ENCODE data around the gene ENTPD1.
"Not testable (repeated sequence)": the region's sequence is repeated elsewhere in the genome, so short reads cannot be mapped to it uniquely, and the experiment has no call there.

The ENTPD1 gene

DNA sequence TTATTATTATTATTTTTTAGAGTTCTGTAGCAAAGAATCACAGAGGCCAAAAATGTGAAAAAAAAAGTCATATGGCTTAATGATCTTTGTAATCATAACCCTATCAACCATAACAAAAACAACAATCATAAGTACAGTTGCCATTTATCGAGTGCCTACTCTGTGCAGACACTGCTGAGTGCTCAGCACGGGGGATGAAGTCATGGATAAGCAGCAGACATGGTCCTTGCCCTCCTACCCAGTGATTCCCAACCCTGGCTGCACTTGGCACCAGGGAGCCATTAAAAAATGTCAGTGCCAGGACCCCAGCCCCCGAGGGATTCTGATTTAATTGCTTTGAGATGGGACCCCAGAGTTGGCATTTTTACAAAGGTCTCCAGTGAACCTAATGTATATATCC lies 38.2 kb downstream of the ENTPD1 start:
- DNase-seq (ENCODE audit: low read depth in 2 of 2), result no peak

DNA sequence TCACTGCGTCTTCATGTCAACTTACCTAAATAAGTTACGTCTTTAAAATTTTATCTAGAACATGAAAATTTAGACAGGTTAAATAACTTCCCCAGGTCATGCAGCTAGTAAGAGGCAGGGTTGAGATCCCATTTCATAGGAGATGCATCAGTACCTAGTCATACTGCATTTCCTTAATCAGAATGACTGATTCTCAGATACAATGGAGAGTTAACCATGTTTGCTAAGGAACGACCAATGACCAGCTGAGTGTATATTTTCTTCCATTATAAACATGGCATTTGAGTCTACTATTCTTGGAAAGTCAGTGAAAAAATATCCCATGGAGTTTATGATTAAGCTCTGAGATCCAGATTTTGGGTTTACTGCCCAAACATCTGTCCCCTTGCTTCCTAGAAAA lies 39.6 kb downstream of the ENTPD1 start:
- DNase-seq (ENCODE audit: low read depth in 2 of 2), result no peak

DNA sequence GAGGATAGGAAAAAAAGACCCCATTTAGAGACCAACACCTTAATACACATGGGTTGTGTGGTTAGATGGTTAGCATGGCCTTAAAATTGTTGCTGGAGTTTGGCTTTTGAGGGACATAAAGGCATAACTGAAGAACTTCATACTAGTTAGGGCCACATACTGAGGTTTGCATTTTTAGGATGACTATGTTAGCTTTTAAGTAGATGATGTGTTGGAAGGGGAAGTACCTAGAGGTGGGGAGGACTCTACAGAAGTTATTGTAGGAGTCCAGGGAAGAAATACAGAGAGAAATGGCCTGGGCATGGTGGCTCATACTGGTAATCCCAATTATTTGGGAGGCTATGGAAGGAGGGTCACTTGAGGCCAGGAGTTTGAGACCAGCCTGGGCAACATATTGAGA lies 40.5 kb downstream of the ENTPD1 start:
- no peak for DNase-seq (ENCODE audit: low read depth in 2 of 2)

DNA sequence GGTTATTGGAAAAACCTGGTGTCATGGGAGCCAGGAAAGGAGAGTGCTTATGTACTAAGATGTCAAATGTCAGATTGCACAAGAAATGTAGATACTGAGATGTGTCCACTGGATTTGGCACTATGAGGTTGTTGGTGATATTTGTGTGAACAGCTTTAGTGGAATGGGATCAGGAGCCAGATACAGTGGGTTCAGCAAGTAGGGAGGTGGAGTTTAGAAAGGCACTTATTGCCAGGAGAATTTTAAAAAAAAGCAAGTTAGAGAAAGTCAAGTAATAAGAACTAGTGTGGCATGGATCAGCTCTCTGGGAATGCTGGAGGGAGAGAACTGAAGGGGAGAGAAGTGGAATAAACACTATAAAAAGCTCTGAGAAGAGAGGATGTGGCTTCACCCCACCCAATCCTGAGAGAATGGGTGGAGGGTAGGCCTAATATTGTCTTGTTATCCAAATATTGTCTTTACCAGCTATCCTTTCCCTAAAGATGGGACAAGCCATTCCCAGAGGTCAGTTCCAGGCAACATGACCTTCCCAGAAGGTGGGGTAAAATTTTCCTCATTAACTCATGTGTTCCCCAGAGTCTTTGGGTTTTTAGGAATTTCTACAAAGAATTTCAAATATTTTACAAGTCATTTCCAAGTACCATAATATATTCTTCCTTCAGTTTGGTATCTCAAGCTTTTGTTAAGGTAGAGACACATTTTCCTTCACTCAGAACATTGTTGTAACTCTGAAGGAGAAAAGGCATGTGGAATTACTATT lies 42.3 kb downstream of the ENTPD1 start:
- no peak for DNase-seq (ENCODE audit: low read depth in 2 of 2)

DNA sequence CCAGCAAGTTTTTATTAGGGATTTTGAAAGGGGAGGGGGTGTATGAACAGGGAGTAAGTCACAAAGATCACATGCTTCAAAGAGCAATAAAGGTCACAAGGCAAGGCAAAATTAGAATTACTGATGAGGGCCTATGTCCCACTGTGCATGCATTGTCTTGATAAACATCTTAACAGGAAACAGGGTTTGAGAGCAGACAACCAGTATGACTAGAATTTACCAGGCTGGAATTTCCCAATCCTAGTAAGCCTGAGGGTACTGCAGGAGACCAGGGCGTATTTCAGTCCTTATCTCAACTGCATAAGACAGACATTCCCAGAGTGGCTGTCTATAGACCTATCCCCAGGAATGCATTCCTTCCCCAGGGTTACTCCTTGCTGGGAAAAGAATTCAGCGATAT lies 44.3 kb downstream of the ENTPD1 start:
- not testable (repeated sequence) for DNase-seq (ENCODE audit: low read depth in 2 of 2)

DNA sequence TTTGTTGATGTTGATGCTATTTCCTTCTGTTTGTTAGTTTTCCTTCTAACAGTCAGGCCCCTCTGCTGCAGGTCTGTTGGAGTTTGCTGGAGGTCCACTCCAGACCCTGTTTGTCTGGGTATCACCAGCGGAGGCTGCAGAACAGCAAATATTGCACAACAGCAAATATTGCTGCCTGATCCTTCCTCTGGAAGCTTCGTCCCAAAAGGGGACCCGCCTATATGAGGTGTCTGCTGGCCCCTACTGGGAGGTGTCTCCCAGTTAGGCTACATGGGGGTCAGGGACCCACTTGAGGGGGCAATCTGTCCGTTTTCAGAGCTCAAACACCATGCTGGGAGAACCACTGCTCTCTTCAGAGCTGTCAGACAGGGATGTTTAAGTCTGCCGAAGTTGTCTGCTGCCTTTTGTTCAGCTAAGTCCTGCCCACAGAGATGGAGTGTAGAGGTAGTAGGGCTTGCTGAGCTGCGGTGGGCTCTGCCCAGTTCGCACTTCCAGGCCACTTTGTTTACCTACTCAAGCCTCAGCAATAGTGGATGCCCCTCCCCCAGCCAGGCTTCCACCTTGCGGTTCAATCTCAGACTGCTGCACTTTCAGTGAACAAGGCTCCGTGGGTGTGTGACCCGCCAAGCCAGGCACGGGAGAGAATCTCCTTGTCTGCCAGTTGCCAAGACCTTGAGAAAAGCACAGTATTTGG lies 50.9 kb downstream of the ENTPD1 start:
- DNase-seq (ENCODE audit: low read depth in 2 of 2), result not testable (repeated sequence)

DNA sequence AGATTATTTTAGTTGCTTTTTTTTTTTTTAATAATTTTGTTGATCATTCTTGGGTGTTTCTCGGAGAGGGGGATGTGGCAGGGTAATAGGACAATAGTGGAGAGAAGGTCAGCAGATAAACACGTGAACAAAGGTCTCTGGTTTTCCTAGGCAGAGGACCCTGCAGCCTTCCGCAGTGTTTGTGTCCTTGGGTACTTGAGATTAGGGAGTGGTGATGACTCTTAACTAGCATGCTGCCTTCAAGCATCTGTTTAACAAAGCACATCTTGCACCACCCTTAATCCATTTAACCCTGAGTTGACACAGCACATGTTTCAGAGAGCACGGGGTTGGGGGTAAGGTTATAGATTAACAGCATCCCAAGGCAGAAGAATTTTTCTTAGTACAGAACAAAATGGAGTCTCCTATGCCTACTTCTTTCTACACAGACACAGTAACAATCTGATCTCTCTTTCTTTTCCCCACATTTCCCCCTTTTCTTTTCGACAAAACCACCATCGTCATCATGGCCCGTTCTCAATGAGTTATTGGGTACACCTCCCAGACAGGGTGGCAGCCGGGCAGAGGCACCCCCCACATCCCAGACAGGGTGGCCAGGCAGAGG lies 52.8 kb downstream of the ENTPD1 start:
- DNase-seq (ENCODE audit: low read depth in 2 of 2), result not testable (repeated sequence)

DNA sequence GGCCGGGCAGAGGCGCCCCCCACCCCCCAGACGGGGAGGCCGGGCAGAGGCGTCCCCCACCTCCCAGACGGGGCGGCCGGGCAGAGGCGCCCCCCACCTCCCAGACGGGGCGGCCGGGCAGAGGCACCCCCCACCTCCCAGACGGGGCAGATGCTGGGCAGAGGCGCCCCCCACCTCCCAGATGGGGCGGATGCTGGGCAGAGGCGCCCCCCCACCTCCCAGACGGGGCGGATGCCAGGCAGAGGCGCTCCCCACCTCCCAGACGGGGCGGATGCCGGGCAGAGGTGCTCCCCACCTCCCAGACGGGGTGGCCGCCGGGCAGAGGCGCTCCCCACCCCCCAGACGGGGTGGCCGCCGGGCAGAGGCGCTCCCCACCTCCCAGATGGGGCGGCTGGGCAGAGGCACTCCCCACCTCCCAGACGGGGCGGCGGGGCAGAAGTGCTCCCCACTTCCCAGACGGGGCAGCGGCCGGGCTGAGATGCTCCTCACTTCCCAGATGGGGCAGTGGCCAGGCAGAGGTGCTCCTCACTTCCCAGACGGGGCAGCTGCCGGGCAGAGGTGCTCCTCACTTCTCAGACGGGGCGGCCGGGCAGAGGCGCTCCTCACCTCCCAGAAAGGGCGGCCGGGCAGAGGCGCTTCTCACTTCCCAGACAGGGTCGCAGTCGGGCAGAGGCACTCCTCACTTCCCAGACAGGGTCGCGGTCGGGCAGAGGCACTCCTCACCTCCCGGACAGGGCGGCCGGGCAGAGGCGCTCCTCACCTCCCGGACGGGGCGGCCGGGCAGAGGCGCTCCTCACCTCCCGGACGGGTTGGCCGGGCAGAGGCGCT lies 53.6 kb downstream of the ENTPD1 start:
- DNase-seq (ENCODE audit: low read depth in 2 of 2), result no peak

DNA sequence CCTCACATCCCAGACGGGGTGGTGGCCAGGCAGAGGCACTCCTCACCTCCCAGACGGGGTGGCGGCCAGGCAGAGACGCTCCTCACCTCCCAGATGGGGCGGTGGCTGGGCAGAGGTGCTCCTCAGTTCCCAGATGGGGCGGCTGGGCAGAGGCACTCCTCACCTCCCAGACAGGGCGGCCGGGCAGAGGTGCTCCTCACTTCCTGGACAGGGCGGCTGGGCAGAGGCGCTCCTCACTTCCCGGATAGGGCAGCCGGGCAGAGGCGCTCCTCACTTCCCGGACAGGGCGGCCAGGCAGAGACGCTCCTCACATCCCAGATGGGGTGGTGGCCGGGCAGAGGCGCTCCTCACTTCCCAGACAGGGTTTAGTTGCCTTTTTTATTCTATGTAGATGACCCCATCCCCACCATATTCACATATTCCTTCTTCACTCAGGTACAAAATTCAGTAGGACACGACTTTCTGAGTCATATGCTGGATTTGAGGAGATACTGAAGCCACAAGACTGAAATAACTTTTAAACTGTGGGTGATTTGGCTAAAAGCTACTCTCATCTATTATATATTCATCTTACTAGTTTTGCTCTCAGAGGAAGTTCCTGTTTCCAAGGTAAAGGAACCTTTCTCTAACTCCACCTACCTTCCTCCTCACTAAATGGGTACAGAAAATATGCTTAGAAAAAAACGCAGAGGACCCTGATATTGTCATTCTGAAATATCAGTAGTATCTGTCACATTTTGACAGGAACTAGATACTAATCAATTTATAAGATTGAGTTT lies 54.4 kb downstream of the ENTPD1 start:
- DNase-seq (ENCODE audit: low read depth in 2 of 2), result no peak

DNA sequence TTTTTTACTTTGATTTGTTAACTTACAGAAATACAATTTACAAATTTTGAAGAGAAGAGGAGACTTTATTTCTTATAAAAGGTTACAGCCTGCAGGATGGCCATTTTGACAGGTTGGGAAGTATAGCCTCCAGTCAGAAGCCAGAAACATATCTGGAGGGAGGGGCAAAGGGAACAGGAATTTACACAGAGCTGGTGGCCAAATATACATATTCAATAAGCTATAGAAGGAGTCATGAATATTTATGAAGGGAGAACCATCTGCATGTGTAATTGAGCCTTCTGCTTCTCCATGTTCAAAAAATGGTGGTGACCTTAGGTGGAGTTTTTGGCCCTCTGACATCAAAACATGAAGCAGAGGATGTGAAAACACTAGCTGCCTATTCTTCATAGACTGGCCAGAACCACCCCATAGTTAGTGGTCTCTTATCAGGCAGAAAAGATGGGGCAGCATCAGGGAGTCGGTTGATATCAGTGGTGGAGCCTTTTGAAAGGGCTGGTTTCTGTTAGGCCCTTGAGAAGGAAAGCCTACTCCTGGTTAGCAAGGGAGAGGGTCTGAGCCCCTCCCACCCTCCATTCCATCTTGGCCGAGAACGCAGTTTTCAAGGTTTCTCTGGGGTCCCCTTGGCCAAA lies 57.2 kb downstream of the ENTPD1 start:
- DNase-seq (ENCODE audit: low read depth in 2 of 2), result no peak

DNA sequence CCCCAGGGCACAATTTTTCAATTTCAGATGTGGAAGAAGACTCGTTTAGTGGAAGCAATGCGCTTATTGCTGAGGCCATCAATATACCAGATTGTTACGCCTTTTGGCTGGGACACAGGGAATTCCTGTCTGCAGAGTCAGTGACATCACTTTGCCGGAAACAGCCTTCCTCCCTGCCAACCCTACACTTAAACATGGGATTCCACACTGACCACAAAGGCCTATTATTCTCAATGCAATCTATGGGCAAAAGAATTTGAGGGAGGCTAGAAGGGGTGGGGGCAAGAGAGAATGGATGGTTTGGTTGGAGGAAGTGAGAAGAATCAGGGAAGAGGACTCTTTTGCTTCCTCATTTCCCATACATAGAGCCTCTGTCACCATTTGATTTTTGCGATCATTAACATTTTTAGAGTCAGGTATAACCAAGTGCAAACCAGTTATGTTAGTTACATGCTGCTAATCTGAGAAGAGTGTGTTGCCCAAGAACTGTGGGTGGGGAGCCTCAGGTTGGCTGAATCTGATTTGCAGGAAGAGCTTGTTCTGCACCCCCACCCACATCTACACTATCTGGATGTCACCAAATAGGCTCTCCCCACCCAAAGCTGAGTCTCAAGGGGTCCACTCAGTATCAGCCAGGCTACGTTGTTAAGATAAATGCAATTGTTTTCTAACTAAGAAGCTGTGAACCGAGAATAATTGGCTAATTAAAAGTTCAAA lies 58.2 kb downstream of the ENTPD1 start:
- no peak for DNase-seq (ENCODE audit: low read depth in 2 of 2)

DNA sequence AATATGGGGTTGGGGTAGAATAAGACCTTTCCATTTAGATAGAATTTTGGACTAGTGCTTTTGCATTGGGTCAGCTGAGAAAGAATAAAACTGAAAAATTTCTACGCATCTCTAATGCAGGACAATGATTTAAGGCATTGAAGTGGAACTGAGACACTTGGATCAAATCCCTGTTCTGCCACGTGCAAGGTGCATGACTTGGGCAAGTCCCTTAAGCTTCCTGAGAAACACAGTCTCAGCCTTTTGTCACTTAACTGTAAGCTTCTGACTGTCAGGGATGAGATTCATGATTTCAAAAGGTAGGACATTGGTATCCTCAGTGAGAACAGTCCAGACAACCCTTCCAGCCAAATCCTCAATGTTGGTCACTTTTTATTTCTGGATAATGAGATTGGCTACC lies 59.2 kb downstream of the ENTPD1 start:
- DNase-seq (ENCODE audit: low read depth in 2 of 2), result no peak

DNA sequence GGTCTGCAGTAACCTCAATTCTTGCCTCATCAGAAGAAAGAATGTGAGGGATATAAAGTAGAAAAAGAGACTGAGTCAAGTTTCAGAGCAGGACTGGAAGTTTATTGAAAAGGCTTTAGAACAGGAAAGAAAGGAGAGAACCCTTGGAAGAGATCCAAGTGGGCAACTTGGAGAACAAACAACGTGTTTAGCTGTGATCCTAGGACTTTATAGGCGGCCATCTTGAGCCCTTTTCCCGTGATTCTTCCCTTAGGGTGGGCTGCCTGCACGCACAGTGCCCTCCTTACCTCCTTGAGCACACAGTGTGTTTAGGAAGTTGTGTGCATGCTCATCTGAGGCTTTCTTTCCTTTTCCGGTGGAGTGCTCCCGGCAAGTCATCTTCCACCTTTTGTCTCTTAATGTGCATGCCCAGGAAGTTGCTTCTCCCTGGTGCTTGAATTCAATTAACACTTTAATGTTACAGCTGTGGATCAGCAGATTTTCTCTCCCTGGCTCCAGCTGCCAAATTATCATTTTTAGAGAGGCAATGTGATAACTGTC lies 59.8 kb downstream of the ENTPD1 start:
- no peak for DNase-seq (ENCODE audit: low read depth in 2 of 2)

DNA sequence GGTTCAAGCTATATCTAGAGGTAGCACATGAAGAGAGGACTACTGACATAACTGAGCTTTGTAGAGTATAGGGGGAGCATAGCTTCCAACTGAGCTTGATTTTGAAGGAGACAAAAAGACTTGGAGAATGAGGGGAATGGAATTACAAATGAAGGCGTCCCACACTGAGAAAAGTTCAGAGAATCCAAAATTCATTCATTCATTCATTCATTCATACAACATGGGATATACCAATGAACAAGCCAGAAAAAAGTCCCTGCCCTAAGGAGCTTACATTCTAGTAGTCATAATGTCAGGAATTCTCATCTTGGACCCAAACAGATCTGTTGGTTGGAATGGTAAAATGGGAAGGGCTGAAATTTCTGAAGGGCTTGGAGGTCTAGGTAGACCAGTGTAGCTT lies 62.0 kb downstream of the ENTPD1 start:
- DNase-seq (ENCODE audit: low read depth in 2 of 2), result no peak

DNA sequence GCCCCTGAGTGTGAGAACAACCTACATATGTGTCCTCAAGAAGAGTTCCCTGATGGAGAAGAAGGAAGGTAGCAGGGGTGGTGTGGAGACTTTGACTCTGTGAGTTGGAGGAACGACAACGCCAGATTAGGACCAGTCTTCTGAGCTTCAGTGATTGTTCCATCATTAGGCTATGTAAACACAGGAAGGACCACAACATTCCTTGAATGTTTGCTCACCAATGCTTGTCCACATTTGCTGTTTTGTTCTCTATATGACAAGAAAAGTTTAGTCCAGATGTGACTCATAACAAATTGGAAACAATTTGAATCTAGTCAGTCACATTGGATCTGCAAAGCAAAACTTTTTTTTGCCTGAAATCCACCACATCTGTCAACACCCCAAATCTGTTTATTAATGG lies 62.7 kb downstream of the ENTPD1 start:
- no peak for DNase-seq (ENCODE audit: low read depth in 2 of 2)

DNA sequence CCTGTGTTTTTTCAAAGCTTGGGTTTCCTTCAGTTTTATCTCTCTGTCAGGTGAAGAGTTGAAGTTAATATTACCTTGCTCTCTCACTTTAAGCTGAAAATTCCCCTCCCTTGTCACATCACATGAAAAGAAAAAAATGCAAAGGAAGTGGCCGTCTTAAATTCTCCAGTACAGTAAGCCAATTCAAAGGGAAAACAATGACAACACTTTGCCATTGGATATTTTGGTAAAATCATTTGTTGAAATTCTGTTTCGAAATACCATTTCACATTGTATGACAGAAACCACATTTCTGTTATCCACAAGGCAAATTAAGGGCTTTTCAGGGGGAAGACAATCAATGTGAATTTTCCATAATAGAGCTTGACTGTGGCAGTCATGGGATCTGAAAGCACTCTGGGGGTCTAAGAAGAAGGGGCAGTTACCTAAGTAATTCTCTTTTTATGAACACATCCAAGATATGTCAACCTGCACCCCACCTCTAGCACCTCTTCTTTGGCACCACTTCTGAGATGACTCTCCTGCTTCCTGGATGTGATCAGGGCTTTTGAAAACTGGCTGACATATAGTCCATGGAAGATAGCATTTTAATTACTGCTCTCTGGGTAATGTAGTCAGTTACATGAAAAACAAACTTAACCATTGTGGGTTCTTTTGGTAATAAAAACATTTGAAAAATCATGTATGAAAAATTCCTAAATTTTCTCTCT lies 63.8 kb downstream of the ENTPD1 start:
- no peak for DNase-seq (ENCODE audit: low read depth in 2 of 2)

DNA sequence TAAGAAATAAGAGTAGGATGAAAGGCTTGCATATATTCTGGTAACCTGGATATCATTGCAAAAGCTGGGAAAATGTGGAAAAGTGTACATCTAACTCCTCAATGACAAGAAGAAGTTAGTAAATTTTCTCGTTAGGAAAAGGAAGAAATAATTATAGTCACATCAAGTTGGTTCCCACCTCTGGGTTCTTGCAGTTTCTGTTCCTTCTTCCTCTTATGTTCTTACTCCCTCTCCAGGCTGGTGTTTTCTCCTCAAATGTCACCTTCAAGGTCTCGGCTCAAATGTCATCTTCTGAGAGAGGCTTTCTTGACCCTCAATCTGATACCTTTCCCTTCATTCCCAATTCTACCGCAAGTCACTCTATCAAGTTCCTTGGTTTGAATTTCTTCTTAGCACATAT lies 64.4 kb downstream of the ENTPD1 start:
- DNase-seq (ENCODE audit: low read depth in 2 of 2), result no peak

DNA sequence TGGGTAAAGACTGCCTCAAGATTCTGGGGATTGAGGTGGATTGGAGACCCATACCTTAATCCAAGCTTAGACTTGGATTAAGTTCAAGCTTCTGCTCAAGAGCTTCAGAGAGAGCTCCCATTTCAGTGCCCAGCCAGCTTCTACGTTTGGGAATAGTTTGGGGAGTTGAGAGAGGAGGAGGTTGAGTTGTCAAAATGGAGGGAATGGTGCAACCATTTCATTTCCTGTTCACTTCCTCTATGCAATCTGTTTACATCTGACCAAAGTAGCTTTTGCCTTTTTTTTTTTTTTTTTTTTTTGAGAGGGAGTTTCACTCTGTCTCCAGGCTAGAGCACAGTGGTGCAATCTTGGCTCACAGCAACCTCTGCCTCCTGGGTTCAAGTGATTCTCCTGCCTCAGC lies 65.8 kb downstream of the ENTPD1 start:
- no peak for DNase-seq (ENCODE audit: low read depth in 2 of 2)

DNA sequence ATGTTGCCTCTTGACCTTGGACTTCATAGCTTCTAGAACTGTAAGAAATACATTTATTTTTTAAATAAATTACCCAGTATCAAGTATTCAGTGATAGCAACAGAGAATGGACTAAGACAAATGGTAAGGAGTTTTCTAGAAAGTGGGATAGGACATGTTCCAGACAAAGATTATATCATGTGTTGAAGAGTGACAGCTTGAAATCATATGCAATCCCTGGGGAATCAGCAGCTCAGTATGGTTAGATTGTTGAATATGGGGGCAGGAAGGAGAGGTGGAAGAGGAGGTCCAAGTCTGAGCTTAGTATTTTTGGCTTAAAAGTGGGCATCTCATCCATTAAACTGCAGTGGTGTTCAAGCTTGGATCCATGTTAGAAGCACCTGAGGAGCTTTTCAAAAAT lies 74.1 kb downstream of the ENTPD1 start:
- DNase-seq (ENCODE audit: low read depth in 2 of 2), result no peak

Measured in stimulated activated CD4-positive, alpha-beta T cell treated with anti-CD3 and anti-CD28 coated beads, Interleukin-4, amount 100 ng/mL, for 48 hours (primary cell).